Sigmoid colon (tissue), 7 donors: ENCODE measurements around the gene NUP214. TPM values are rescaled to one million over a fixed set of nuclear protein-coding genes. Genes with fewer than 3 reads are reported as not detected.

Experiments
- DNase-seq: peaks from one replicate; pipeline ENCODE4 v3.0.0-alpha.2; 2019
- H3K27ac ChIP-seq, 4 donors: fragments of 200-600 bp; sonication (generic); one replicate each; pipeline ENCODE4 v1.5.1; 2016 to 2019; ENCODE audit warnings: mild to moderate bottlenecking in 1 of 4
- H3K27me3 ChIP-seq, 3 donors: fragments of 200-600 bp; sonication (generic); one replicate each; pipeline ENCODE4 v1.5.1; 2019; ENCODE audit warnings: mild to moderate bottlenecking in 1 of 3
- H3K36me3 ChIP-seq, 4 donors: fragments of 200-600 bp; sonication (generic); one replicate each; pipeline ENCODE4 v1.5.1; 2016 to 2019
- H3K4me1 ChIP-seq, 4 donors: fragments of 200-600 bp; sonication (generic); one replicate each; pipeline ENCODE4 v1.5.1; 2017 to 2019
- H3K4me3 ChIP-seq, 4 donors: fragments of 200-600 bp; sonication (generic); one replicate each; pipeline ENCODE4 v1.5.1; 2017 to 2019; ENCODE audit warnings: mild to moderate bottlenecking in 2 of 4, moderate library complexity in 1 of 4
- H3K9me3 ChIP-seq, 4 donors: fragments of 200-600 bp in 3 of 4; sonication (generic) in 3 of 4; one replicate each; pipeline versions ENCODE4 v1.5.1 to v1.6.1; 2013 to 2019
- EP300 ChIP-seq, 4 donors: sonication (generic); formaldehyde crosslinking; IDR thresholded peaks; one replicate each; pipeline ENCODE4 v1.6.1; 2017; ENCODE audit warnings: antibody characterized with exemption in 4 of 4
- POLR2A ChIP-seq, 2 donors: fragments of 450-650 bp; IDR thresholded peaks; one replicate each; pipeline ENCODE4 v1.6.1; 2016; ENCODE audit warnings: antibody characterized with exemption in 2 of 2, mild to moderate bottlenecking in 2 of 2, moderate library complexity in 2 of 2
- POLR2AphosphoS5 ChIP-seq, 4 donors: sonication (generic); formaldehyde crosslinking; IDR thresholded peaks; one replicate each; pipeline ENCODE4 v1.6.1; 2017; ENCODE audit warnings: antibody characterized with exemption in 4 of 4
- WGBS, 2 donors: extraction: QIAGEN DNeasy Blood & Tissue Kit; methylation state at CpG; one replicate each; pipeline ENCODE4 v1.1.7; 2013; 5-methylcytosine and 5-hydroxymethylcytosine counted together
- intact Hi-C: fragments of 100-400 bp; cut with DNase I; formaldehyde crosslinking; loops from one replicate; pipeline ENCODE4 v1.15.1; 2023
- polyA plus RNA-seq, 3 donors: library from polyadenylated mRNA; stranded (reverse); fragments of 200-250 nt; gene quantifications; one replicate each; pipeline ENCODE4 v1.2.3, GENCODE V29; 2013
- total RNA-seq, 4 donors: library from RNA; depleted of rRNA; stranded (reverse); fragments of >200 nt; gene quantifications; one replicate each; pipeline ENCODE4 v1.1.0, GENCODE V29; 2016
- TF ChIP-seq, protein P1 (sequence below), 4 experiments: fragments of 450-650 bp in 3 of 4; fragments of 200-600 bp in 1 of 4; IDR thresholded peaks; one replicate each; pipeline ENCODE4 v1.5.1; 2016 to 2019; ENCODE audit warnings: antibody characterized with exemption in 4 of 4, mild to moderate bottlenecking in 3 of 4, moderate library complexity in 2 of 4
- donor health status: healthy with polysubstance abuse.
- donor health status: Bipolar disorder and iron deficiency.
- donor health status: healthy.

The NUP214 gene
- total and polyA plus RNA-seq, 7 donors: 9.2 to 87.5 (median 28.5) TPM

DNA sequence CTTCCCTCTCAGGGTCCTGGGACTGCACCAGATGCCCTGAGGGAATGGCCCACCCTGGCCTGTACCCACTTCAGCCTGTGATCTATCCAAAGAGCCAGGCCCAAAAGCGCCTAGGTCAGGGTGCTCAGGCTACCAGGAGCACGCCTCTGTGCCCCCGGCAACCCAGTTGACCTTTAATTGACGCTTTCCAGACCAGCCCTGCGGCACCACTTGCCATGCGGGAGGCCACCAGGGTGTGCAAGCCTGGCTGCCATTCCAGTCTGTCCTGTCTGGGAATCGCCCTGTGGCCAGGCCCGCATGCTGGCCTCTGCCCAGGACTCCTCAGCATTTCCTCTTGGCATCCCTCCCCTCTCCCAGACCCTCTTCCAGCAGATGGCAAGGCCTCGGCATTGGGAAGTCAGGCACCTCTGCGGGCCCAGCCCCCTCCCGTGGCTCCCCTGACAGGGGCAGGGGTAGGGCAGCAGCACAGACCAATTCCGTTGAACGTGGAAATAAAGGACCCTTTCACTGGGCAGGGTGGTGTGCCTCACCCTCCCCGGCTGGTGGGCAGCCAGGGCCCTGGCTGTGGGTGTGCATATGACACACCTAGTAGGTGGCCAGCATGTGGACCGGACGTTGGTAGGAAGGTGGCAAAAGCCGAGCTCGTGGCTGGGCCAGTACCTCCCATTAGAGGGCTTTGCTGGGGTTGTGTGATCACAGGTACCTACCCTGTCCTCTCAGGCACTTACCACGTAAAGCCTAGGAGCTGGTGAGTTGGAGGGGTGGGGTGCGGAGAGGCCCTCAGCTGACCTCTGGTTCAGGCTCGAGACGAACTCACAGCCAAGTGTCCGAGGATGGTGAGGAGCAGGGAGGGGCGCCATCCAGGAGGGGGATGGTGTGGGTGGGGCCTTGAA lies 32.6 kb upstream of the NUP214 start:
- no peaks in the 10 kb centered on the region for H3K36me3 ChIP-seq
- intact Hi-C loops: no loop called here
- H3K9me3 ChIP-seq: no peaks in the 10 kb centered on the region
- no peak for DNase-seq
- H3K27me3 ChIP-seq: peaks cover 11 to 54% (median 45%) of the 10 kb centered on the region in 3 donors
- H3K27ac ChIP-seq: peak overlapping the region in 1 of 4 donors; percentile 27
- 63 to 81% methylated on average over 24 of the region's 24 CpGs for WGBS, 2 donors
- TF ChIP-seq POLR2A (IDR thresholded peaks at IDR 0.05) (no peak), POLR2AphosphoS5 (IDR thresholded peaks at IDR 0.05) (no peak), EP300 (IDR thresholded peaks at IDR 0.05) (no peak)
- TF ChIP-seq, protein P1, sequence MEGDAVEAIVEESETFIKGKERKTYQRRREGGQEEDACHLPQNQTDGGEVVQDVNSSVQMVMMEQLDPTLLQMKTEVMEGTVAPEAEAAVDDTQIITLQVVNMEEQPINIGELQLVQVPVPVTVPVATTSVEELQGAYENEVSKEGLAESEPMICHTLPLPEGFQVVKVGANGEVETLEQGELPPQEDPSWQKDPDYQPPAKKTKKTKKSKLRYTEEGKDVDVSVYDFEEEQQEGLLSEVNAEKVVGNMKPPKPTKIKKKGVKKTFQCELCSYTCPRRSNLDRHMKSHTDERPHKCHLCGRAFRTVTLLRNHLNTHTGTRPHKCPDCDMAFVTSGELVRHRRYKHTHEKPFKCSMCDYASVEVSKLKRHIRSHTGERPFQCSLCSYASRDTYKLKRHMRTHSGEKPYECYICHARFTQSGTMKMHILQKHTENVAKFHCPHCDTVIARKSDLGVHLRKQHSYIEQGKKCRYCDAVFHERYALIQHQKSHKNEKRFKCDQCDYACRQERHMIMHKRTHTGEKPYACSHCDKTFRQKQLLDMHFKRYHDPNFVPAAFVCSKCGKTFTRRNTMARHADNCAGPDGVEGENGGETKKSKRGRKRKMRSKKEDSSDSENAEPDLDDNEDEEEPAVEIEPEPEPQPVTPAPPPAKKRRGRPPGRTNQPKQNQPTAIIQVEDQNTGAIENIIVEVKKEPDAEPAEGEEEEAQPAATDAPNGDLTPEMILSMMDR (IDR thresholded peaks at IDR 0.05): no peak
- H3K4me1 ChIP-seq: peaks cover 0 to 15% (median 11%) of the 10 kb centered on the region in 4 donors
- no peak overlapping the region for H3K4me3 ChIP-seq

DNA sequence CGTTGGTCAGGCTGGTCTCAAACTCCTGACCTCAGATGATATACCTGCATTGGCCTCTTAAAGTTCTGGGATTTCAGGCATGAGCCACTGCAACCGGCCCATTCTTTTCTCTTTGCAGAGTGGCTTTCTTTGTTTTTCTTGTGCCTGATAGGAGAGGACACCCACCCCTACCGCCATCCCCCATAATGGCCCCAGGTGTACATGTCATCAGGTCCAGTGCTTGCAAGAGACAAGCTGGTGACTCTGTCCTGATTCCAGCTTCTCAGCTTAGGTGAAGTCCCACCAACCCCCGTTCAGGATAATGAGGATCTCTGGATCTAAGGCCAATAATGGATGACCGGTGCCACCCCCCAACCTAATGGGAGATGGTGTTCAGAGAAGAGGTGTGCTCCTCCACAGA lies 31.4 kb upstream of the NUP214 start:
- Histone ChIP-seq H3K27ac (no peak overlapping the region), H3K36me3 (no peaks in the 10 kb centered on the region), H3K9me3 (no peaks in the 10 kb centered on the region), H3K27me3 (peaks cover 11 to 65% (median 55%) of the 10 kb centered on the region in 3 donors), H3K4me3 (no peak overlapping the region), H3K4me1 (peaks cover 0 to 15% (median 11%) of the 10 kb centered on the region in 4 donors)
- intact Hi-C loops: no loop called here
- WGBS, 2 donors: 75 to 84% methylated on average over 5 of the region's 5 CpGs
- no peak for DNase-seq
- TF ChIP-seq POLR2AphosphoS5 (IDR thresholded peaks at IDR 0.05): no peak
- TF ChIP-seq, protein P1 (IDR thresholded peaks at IDR 0.05): no peak
- TF ChIP-seq EP300 (IDR thresholded peaks at IDR 0.05): no peak
- no peak for TF ChIP-seq POLR2A (IDR thresholded peaks at IDR 0.05)

DNA sequence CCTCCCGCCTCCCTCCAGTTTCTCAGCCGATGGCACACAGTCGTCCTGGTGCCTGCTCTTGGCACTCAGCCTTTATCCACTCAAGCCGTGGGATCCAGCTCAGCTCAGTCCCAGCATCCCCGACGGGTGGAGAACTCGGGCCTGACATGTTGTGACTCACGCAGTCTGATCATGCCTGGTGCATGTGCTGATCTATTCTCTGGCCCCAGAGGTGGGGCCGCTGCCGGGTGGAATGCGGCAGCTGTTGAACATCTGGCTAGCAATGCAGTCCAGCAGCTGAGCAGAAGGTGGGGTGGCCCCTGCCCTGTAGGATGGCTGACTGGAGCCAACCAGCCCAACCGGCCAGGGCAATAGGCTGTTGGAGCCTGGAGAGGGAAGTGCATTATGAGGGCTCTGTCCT lies 30.8 kb upstream of the NUP214 start:
- no peaks in the 10 kb centered on the region for H3K36me3 ChIP-seq
- H3K27me3 ChIP-seq: peaks cover 11 to 65% (median 55%) of the 10 kb centered on the region in 3 donors
- TF ChIP-seq, protein P1 (IDR thresholded peaks at IDR 0.05): no peak
- no peak for TF ChIP-seq EP300 (IDR thresholded peaks at IDR 0.05)
- TF ChIP-seq POLR2AphosphoS5 (IDR thresholded peaks at IDR 0.05): no peak
- no peak for TF ChIP-seq POLR2A (IDR thresholded peaks at IDR 0.05)
- intact Hi-C loops: no loop called here
- H3K9me3 ChIP-seq: no peaks in the 10 kb centered on the region
- H3K4me1 ChIP-seq: peaks cover 0 to 15% (median 11%) of the 10 kb centered on the region in 4 donors
- DNase-seq: no peak
- peak overlapping the region in 1 of 4 donors; percentile 72 for H3K27ac ChIP-seq
- 39 to 65% methylated on average over 12 of the region's 12 CpGs for WGBS, 2 donors
- no peak overlapping the region for H3K4me3 ChIP-seq

DNA sequence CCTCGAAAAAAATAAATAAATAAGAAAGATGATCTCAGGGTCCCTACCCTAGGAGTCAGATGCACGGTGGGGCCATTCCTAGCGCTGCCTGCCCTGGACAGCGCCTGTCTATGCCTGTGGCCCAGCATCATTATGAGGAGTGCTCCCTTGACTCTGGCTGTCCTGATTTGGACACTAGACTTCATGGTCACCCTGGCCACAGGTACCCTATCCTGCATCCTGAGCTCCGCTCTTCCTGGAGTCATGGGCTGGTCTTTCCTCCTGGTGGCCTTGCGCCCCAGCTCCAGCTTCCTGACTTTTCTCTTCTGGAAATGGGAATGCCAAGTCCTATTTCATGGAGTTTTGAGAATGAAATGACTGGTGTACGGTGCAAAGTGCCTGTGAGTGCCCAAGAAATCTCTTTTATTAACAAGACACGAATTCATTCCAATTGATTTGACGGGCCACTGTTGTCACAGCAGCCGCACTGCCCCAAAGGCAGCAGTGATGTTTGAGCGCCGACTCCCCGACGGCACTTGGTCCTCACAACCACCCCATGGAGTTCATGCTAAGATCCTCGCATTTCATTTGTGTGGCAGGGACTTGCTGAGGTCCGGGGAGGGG lies 29.6 kb upstream of the NUP214 start:
- H3K4me1 ChIP-seq: peaks cover 0 to 15% (median 11%) of the 10 kb centered on the region in 4 donors
- H3K27me3 ChIP-seq: peaks cover 11 to 65% (median 55%) of the 10 kb centered on the region in 3 donors
- no peak for TF ChIP-seq EP300 (IDR thresholded peaks at IDR 0.05)
- TF ChIP-seq POLR2AphosphoS5 (IDR thresholded peaks at IDR 0.05): no peak
- TF ChIP-seq, protein P1 (IDR thresholded peaks at IDR 0.05): no peak
- TF ChIP-seq POLR2A (IDR thresholded peaks at IDR 0.05): no peak
- H3K27ac ChIP-seq: peak overlapping the region in 1 of 4 donors; percentile 72
- H3K9me3 ChIP-seq: no peaks in the 10 kb centered on the region
- intact Hi-C loops: no loop called here
- peak overlapping the region in 3 of 4 donors; percentile 42 to 52 (median 51) for H3K4me3 ChIP-seq
- no peaks in the 10 kb centered on the region for H3K36me3 ChIP-seq
- no peak for DNase-seq
- 34 to 36% methylated on average over 16 of the region's 16 CpGs for WGBS, 2 donors
